Ectodermal cell (in vitro differentiated cells): ENCODE results near the gene KCTD6.
"Not testable (repeated sequence)": the region's sequence is repeated elsewhere in the genome, so short reads cannot be mapped to it uniquely, and the experiment has no call there.

Source experiments
- H3K27ac ChIP-seq: 2 replicates; pipeline ENCODE4 v1.7.0; 2013; ENCODE audit warnings: mild to moderate bottlenecking, low read depth, low read length; ENCODE audit not compliant: insufficient read depth, poor library complexity, severe bottlenecking
- H3K27me3 ChIP-seq: 2 replicates; pipeline ENCODE4 v1.7.0; 2013; ENCODE audit warnings: mild to moderate bottlenecking, low read length; ENCODE audit not compliant: insufficient read depth, control insufficient read depth, poor library complexity, severe bottlenecking
- H3K36me3 ChIP-seq: one replicate; pipeline ENCODE4 v1.7.0; 2013; ENCODE audit warnings: low read length; ENCODE audit not compliant: control insufficient read depth, insufficient read depth
- H3K4me1 ChIP-seq: one replicate; pipeline ENCODE4 v1.7.0; 2013; ENCODE audit warnings: low read length; ENCODE audit not compliant: control insufficient read depth, insufficient read depth
- H3K4me3 ChIP-seq: 2 replicates; pipeline ENCODE4 v1.7.0; 2013; ENCODE audit warnings: low read depth, low read length, control low read depth; ENCODE audit not compliant: insufficient read depth
- H3K9me3 ChIP-seq: 2 replicates; pipeline ENCODE4 v1.7.0; 2013; ENCODE audit warnings: mild to moderate bottlenecking, low read length, moderate library complexity; ENCODE audit not compliant: control insufficient read depth
- WGBS, 2 experiments: methylation state at CpG; one replicate each; pipeline ENCODE4 v1.1.7; 2013; ENCODE audit warnings: missing lambda C conversion rate in 2 of 2; 5-methylcytosine and 5-hydroxymethylcytosine counted together

KCTD6 gene

DNA sequence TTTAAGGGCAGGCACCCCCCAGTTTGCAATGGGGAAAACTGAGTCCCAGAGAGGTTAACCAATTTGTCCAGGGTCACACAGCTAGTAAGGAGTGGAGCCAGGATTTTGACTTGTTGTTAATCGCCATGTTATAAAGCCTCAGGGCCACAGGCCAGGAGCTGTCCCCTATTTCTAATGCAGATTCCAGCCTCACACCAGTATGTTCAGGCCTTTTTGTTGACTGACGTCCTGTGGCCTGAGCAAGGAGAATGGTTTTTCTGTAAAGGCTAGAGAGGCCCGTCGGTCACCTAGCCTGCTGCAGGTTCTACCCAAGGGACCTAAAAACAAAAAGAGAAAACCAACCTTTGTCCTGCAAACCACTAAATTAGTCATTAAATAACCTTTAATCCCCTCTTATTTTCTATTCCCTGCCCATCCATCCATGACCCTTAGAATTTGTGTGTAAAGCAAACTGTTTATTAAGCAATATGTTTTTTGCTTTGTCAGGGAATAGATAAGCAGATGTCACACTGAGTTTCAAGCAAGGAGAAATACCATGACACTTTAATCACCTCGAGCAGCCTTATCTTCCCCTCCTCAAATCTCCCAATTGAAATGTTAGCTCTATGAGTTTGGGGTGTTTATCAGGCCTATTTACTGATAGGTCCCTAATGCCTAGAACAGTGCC is 31.0 kb downstream of the KCTD6 start:
- 40 to 42% methylated on average over 4 to 5 of the region's 5 CpGs for WGBS, 2 experiments
- no peak overlapping the region for H3K4me3 ChIP-seq
- H3K4me1 ChIP-seq: peaks cover 49% of the 10 kb centered on the region
- no peaks in the 10 kb centered on the region for H3K27me3 ChIP-seq
- H3K9me3 ChIP-seq: no peaks in the 10 kb centered on the region
- no peak overlapping the region for H3K27ac ChIP-seq
- H3K36me3 ChIP-seq: no peaks in the 10 kb centered on the region

GRCh38 chr3:58524326-58524888 is 32.5 kb downstream of the KCTD6 start:
- no peaks in the 10 kb centered on the region for H3K27me3 ChIP-seq
- 93 to 95% methylated on average over 11 of the region's 11 CpGs for WGBS, 2 experiments

GRCh38 chr3:58526515-58526957 is 34.6 kb downstream of the KCTD6 start:
- H3K9me3 ChIP-seq: no peaks in the 10 kb centered on the region
- H3K36me3 ChIP-seq: no peaks in the 10 kb centered on the region
- no peak overlapping the region for H3K27ac ChIP-seq
- WGBS, 2 experiments: 79 to 83% methylated on average over 7 of the region's 7 CpGs
- H3K4me1 ChIP-seq: peaks cover 36% of the 10 kb centered on the region
- no peak overlapping the region for H3K4me3 ChIP-seq
- no peaks in the 10 kb centered on the region for H3K27me3 ChIP-seq

More at GRCh38 chr3:58524326-58524888, 32.5 kb downstream of the KCTD6 start:
- H3K36me3 ChIP-seq: no peaks in the 10 kb centered on the region
- H3K27ac ChIP-seq: no peak overlapping the region
- H3K9me3 ChIP-seq: no peaks in the 10 kb centered on the region
- H3K4me1 ChIP-seq: peaks cover 43% of the 10 kb centered on the region
- no peak overlapping the region for H3K4me3 ChIP-seq

DNA sequence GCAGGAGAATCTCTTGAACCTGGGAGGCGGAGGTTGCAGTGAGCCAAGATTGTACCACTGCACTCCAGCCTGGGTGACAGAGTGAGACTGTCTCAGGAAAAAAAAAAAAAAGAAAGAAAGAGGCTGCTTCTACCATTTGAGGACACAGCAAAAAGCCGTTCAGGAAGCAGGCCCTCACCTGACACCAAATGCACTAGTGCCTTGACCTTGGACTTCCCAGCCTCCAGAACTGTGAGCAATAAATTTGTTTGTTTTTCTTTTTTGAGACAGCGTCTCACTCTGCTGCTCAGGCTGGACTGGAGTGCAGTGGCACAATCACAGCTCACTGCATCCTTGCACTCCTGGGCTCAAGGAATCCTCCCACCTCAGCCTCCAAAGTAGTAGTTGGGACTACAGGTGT is 35.5 kb downstream of the KCTD6 start:
- not testable (repeated sequence) for H3K27me3 ChIP-seq, H3K36me3 ChIP-seq, H3K27ac ChIP-seq, H3K9me3 ChIP-seq, H3K4me3 ChIP-seq
- peaks cover 27% of the 10 kb centered on the region for H3K4me1 ChIP-seq
- WGBS, 2 experiments: 83 to 97% methylated on average over 3 of the region's 3 CpGs

GRCh38 chr3:58528629-58529028 is 36.7 kb downstream of the KCTD6 start:
- H3K9me3 ChIP-seq: no peaks in the 10 kb centered on the region
- no peak overlapping the region for H3K4me3 ChIP-seq
- no peak overlapping the region for H3K27ac ChIP-seq
- 86% methylated on average over 6 of the region's 6 CpGs for WGBS, 2 experiments
- H3K4me1 ChIP-seq: peaks cover 16% of the 10 kb centered on the region
- H3K36me3 ChIP-seq: no peaks in the 10 kb centered on the region
- H3K27me3 ChIP-seq: no peaks in the 10 kb centered on the region

DNA sequence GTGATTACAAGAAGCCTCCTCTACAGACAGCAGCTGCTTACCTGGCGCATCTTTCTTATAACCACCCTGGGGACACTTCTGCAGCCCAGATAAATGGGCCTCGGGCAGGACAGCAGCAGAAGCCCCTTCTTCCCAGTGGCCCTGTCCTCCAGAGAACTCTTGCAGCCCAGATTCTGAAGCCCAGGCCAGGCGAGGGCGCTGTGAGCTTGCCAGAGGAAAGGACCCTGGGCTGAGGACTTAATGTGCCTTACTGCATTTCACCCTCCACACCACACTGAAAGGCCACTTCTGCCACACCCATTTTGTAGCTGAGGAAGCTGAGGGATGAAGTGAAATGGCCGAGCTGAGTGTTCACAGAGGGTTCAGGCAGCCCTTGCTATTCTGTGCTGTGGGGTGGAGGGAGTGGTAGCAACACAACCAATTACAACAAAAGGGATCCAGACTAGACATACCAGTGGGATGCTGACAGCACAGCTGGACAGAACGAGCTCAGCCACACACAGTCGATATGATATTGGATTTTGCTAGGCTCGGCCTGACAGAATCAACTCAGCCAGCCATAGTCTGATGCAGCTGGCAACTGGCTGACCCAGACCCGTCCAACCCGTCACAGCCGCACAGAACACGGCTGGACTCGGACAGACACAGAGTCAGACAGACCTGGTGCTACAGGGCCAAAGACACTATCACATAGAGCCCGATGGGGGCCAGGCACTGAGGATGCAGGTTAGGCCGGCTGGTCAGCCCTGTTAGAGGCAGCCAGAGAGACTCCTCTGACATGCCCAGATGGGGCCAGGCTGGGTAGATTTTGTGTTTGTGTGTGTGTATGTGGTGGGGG is 37.8 kb downstream of the KCTD6 start:
- Histone ChIP-seq H3K4me1 (peaks cover 15% of the 10 kb centered on the region), H3K4me3 (no peak overlapping the region), H3K27me3 (no peaks in the 10 kb centered on the region), H3K9me3 (no peaks in the 10 kb centered on the region), H3K36me3 (no peaks in the 10 kb centered on the region), H3K27ac (no peak overlapping the region)
- WGBS, 2 experiments: 76% methylated on average over 15 of the region's 15 CpGs

- Histone ChIP-seq H3K27me3 (no peaks in the 10 kb centered on the region), H3K4me3 (no peak overlapping the region), H3K36me3 (no peaks in the 10 kb centered on the region), H3K9me3 (no peaks in the 10 kb centered on the region), H3K4me1 (peaks cover 15% of the 10 kb centered on the region), H3K27ac (no peak overlapping the region)
- 96 to 97% methylated on average over 18 of the region's 18 CpGs for WGBS, 2 experiments
These were observed 38.5 kb downstream of the KCTD6 start for GRCh38 chr3:58530354-58530865.

GRCh38 chr3:58531555-58531954 is 39.7 kb downstream of the KCTD6 start:
- Histone ChIP-seq H3K4me3 (no peak overlapping the region), H3K36me3 (no peaks in the 10 kb centered on the region), H3K9me3 (no peaks in the 10 kb centered on the region), H3K27me3 (no peaks in the 10 kb centered on the region), H3K4me1 (peaks cover 11% of the 10 kb centered on the region), H3K27ac (no peak overlapping the region)
- 93 to 94% methylated on average over 7 of the region's 7 CpGs for WGBS, 2 experiments

DNA sequence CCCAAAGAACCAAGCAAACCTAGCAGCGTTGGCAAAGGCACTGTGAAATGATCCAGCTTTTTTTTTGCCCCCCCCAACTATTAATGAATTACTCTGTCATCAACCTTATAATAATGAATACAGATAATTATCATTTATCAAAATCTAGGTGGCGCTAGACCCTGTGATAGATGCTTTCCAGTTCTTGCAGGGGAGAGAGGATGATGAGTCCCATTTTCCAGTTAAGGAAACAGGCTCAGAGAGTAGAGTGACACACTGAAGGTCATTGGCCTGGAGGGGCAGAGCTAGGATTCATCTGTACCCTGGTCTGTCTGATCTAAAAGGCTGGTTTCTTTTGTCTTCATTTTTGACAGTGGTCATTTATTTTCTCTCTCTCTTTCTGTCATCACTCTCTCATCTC is 40.1 kb downstream of the KCTD6 start:
- no peaks in the 10 kb centered on the region for H3K36me3 ChIP-seq
- H3K27me3 ChIP-seq: no peaks in the 10 kb centered on the region
- no peak overlapping the region for H3K4me3 ChIP-seq
- no peak overlapping the region for H3K27ac ChIP-seq
- 84 to 86% methylated on average over 2 of the region's 2 CpGs for WGBS, 2 experiments
- peaks cover 12% of the 10 kb centered on the region for H3K4me1 ChIP-seq
- no peaks in the 10 kb centered on the region for H3K9me3 ChIP-seq

GRCh38 chr3:58532794-58533220 is 40.9 kb downstream of the KCTD6 start:
- Histone ChIP-seq H3K4me1 (peaks cover 15% of the 10 kb centered on the region), H3K27ac (no peak overlapping the region), H3K27me3 (no peaks in the 10 kb centered on the region), H3K9me3 (no peaks in the 10 kb centered on the region), H3K36me3 (no peaks in the 10 kb centered on the region), H3K4me3 (no peak overlapping the region)
- 43 to 46% methylated on average over 11 of the region's 11 CpGs for WGBS, 2 experiments
